Urinary bladder (tissue), 4 donors: Measurements from ENCODE around the gene TAF1C. TPM values are rescaled to one million over a fixed set of nuclear protein-coding genes. Genes with fewer than 3 reads are reported as not detected.

Experiments
- DNase-seq: peaks from one replicate; pipeline ENCODE4 v3.0.0-alpha.2; 2015; ENCODE audit errors: extremely low spot score
- H3K27ac ChIP-seq: one replicate; pipeline ENCODE4 v1.5.1; 2013; ENCODE audit warnings: low read depth, mild to moderate bottlenecking, moderate library complexity
- H3K36me3 ChIP-seq: one replicate; pipeline ENCODE4 v1.6.1; 2013; ENCODE audit warnings: mild to moderate bottlenecking, moderate library complexity; ENCODE audit not compliant: insufficient read depth
- H3K4me1 ChIP-seq: one replicate; pipeline ENCODE4 v1.6.1; 2013; ENCODE audit warnings: mild to moderate bottlenecking, moderate library complexity; ENCODE audit not compliant: insufficient read depth
- H3K4me3 ChIP-seq: one replicate; pipeline ENCODE4 v1.5.1; 2013; ENCODE audit warnings: low read depth, low read length
- WGBS: extraction: QIAGEN DNeasy Blood & Tissue Kit; methylation state at CpG from one replicate; pipeline ENCODE4 v1.1.7; 2013; 5-methylcytosine and 5-hydroxymethylcytosine counted together
- polyA plus RNA-seq: library from polyadenylated mRNA; stranded (reverse); fragments of 200-250 nt; gene quantifications from one replicate; pipeline ENCODE4 v1.2.3, GENCODE V29; 2013
- total RNA-seq: library from RNA; depleted of rRNA; stranded (reverse); fragments of >200 nt; gene quantifications from one replicate; pipeline ENCODE4 v1.2.3, GENCODE V29; 2014
- donor health status: healthy with polysubstance abuse.
- donor health status: healthy.

Gene TAF1C
- total and polyA plus RNA-seq, 2 donors = 24.4 to 39.3 TPM

GRCh38 chr16:84199861-84200260 lies 13.0 kb upstream of the TAF1C start:
- DNase-seq = no peak
- Histone ChIP-seq H3K4me3 (no peak overlapping the region), H3K27ac (no peak overlapping the region), H3K4me1 (no peaks in the 10 kb centered on the region), H3K36me3 (no peaks in the 10 kb centered on the region)
- 72% methylated on average over 10 of the region's 10 CpGs for WGBS

- DNase-seq = no peak
- H3K4me3 ChIP-seq = no peak overlapping the region
- no peak overlapping the region for H3K27ac ChIP-seq
- no peaks in the 10 kb centered on the region for H3K4me1 ChIP-seq
- H3K36me3 ChIP-seq = no peaks in the 10 kb centered on the region
- 61% methylated on average over 13 of the region's 13 CpGs for WGBS
Measured at GRCh38 chr16:84199097-84199496, 12.2 kb upstream of the TAF1C start.

- H3K4me3 ChIP-seq = no peak overlapping the region
- no peak for DNase-seq
- no peaks in the 10 kb centered on the region for H3K36me3 ChIP-seq
- WGBS = 63% methylated on average over 10 of the region's 10 CpGs
- H3K27ac ChIP-seq = no peak overlapping the region
- no peaks in the 10 kb centered on the region for H3K4me1 ChIP-seq
Measured at GRCh38 chr16:84198401-84198800, 11.5 kb upstream of the TAF1C start.

DNA sequence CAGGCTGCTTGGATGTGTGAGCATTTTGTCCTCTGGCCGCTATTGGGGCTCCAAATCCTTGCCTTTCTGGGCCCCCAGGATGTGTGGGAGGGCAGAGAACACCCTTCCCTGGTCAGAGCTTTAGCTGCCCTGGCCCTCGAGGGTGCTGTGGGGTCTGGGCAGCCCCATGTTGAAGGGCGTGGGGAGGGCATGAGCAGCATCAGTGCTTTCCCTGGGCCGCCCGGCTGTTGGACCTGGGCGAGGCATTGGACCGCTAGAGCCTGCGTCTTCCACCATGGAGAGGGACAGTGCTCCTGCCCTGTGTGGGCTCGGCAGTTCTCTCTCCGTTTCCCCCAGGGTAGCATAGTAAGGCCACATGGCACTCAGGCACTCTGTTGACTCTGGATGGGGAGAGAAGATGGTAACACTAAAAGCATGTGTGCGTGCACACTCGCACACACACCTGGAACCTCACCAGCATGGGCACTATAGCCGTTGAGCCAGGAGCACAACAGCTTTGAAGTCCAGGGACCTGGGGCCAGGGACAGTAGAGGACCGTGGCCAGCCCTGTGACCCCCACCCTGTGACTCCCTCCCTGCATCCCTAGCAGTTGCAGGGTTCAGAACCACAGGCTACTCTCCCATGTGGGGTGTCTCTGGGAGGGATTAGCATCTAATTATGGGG lies 10.7 kb upstream of the TAF1C start:
- WGBS = 88% methylated on average over 14 of the region's 14 CpGs
- H3K4me3 ChIP-seq = no peak overlapping the region
- peak overlapping the region; percentile 27 for H3K27ac ChIP-seq
- no peaks in the 10 kb centered on the region for H3K4me1 ChIP-seq
- H3K36me3 ChIP-seq = no peaks in the 10 kb centered on the region
- DNase-seq = no peak

GRCh38 chr16:84196727-84197394 lies 10.0 kb upstream of the TAF1C start:
- no peaks in the 10 kb centered on the region for H3K4me1 ChIP-seq
- no peaks in the 10 kb centered on the region for H3K36me3 ChIP-seq
- no peak overlapping the region for H3K27ac ChIP-seq
- whole genome bisulfite sequencing = 69% methylated on average over 16 of the region's 16 CpGs
- DNase-seq = peak; percentile 67
- no peak overlapping the region for H3K4me3 ChIP-seq

DNA sequence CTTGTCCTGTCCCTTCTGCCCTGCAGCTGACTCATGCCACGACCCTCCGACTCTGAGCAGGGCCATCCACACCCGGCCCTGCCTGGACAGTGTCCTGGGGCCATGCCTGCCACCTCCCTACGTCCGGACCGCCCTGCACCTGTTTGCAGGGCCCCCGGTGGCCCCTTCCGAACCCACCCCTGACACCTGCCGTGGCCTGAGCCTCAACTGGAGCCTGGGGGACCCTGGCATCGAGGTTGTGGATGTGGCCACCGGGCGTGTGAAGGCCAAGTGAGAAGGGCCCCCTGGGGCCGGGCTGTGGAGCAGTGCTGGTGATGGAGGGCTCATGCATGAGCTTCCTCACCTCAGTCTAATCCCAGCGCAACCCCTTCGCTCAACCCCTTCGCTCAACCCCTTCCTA lies 9.2 kb upstream of the TAF1C start:
- Histone ChIP-seq H3K4me3 (no peak overlapping the region), H3K36me3 (no peaks in the 10 kb centered on the region), H3K27ac (no peak overlapping the region), H3K4me1 (no peaks in the 10 kb centered on the region)
- WGBS = 93% methylated on average over 16 of the region's 16 CpGs
- no peak for DNase-seq

GRCh38 chr16:84195201-84196093 lies 8.6 kb upstream of the TAF1C start:
- 81% methylated on average over 38 of the region's 38 CpGs for WGBS
- no peak overlapping the region for H3K4me3 ChIP-seq

DNA sequence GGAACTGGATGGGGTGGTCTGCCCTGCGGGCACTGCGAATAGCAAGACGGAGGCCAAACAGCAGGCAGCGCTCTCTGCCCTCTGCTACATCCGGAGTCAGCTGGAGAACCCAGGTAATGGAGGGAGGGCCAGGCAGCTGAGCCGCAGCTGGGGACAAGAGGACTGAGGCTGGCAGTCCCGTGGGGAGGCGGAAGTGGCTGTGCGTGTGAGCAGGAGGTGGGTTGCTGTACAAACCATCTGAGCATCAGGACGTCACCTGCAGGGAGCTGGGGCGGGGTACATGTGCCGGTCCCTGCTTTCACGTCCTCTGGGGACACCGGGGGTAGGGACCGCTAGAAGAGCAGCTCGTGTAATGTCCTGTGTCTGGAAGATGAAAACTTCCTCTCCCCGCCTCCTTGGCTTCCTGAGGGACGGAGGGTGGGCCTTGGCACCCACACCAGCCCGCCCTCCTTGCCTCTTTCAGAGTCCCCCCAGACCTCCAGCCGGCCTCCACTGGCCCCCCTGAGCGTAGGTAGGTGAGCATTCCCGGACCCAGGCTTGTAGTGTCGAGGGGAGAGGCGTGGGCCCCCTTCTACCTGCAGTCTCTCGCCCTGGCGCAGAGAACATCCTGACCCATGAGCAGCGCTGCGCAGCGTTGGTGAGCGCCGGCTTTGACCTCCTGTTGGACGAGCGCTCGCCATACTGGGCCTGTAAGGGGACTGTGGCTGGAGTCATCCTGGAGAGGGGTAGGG lies 7.8 kb upstream of the TAF1C start:
- no peak overlapping the region for H3K27ac ChIP-seq
- WGBS = 66% methylated on average over 34 of the region's 34 CpGs
- no peak for DNase-seq
- H3K4me1 ChIP-seq = no peaks in the 10 kb centered on the region
- H3K36me3 ChIP-seq = no peaks in the 10 kb centered on the region
- no peak overlapping the region for H3K4me3 ChIP-seq

More at GRCh38 chr16:84195201-84196093, 8.6 kb upstream of the TAF1C start:
- no peaks in the 10 kb centered on the region for H3K36me3 ChIP-seq
- no peak overlapping the region for H3K27ac ChIP-seq
- no peaks in the 10 kb centered on the region for H3K4me1 ChIP-seq
- no peak for DNase-seq

GRCh38 chr16:84194018-84194417 lies 7.2 kb upstream of the TAF1C start:
- no peaks in the 10 kb centered on the region for H3K36me3 ChIP-seq
- H3K4me1 ChIP-seq = no peaks in the 10 kb centered on the region
- WGBS = 80% methylated on average over 11 of the region's 11 CpGs
- DNase-seq = no peak
- H3K27ac ChIP-seq = no peak overlapping the region
- H3K4me3 ChIP-seq = no peak overlapping the region

DNA sequence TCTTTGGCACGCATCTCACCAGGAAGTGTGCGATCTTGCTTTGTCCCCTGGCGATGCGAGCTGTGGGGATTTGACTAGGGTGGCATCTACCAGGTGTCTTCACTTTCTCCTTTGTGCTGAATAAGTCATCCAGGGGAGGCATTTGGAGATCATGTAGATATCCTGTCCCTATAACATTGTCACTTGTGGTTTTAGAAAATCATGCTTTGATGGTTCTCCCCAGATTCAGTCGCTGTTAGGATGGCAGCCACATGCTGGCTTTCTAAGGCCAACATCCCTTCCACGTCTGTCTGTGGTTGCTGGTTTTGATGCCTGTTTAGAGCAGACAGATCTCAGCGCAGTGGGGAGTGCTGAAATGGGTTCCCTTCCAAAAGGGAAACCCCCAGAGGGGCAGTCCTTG lies 6.6 kb upstream of the TAF1C start:
- no peaks in the 10 kb centered on the region for H3K4me1 ChIP-seq
- H3K27ac ChIP-seq = no peak overlapping the region
- no peak for DNase-seq
- 80% methylated on average over 7 of the region's 7 CpGs for WGBS
- H3K4me3 ChIP-seq = no peak overlapping the region
- H3K36me3 ChIP-seq = no peaks in the 10 kb centered on the region

DNA sequence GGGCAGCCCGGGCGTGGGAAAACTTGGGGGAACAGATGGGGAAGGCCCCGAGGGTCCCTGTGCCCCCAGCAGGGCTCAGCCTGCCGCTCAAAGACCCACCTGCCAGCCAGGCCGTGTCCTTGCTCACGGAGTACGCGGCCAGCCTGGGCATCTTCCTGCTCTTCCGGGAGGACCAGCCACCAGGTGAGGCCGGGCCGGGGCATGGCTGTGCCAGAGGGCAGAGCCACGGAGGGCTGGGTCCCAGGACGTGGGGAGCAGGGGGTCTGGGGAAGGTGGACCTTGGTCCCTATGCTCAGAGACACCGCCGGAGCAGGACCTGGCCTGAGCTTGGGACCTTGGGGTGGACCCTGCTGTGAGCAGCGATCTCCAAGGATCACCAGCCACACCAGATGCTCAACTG lies 4.6 kb upstream of the TAF1C start:
- no peaks in the 10 kb centered on the region for H3K4me1 ChIP-seq
- H3K4me3 ChIP-seq = no peak overlapping the region
- H3K36me3 ChIP-seq = no peaks in the 10 kb centered on the region
- H3K27ac ChIP-seq = no peak overlapping the region
- 94% methylated on average over 16 of the region's 16 CpGs for WGBS
- no peak for DNase-seq

- Histone ChIP-seq H3K4me1 (no peaks in the 10 kb centered on the region), H3K4me3 (no peak within 1 kb of the TSS), H3K27ac (no peak within 1 kb of the TSS), H3K36me3 (no peaks in the 10 kb centered on the region)
- 90% methylated on average over 47 of the region's 47 CpGs for WGBS
- DNase-seq = no peak
Measured at GRCh38 chr16:84190731-84191388, 4.0 kb upstream of the TAF1C start, which contains the start of gene ADAD2. TSS of gene ADAD2 (plus strand) at chr16:84191157. CDS start at chr16:84191231, 74 bp downstream.

DNA sequence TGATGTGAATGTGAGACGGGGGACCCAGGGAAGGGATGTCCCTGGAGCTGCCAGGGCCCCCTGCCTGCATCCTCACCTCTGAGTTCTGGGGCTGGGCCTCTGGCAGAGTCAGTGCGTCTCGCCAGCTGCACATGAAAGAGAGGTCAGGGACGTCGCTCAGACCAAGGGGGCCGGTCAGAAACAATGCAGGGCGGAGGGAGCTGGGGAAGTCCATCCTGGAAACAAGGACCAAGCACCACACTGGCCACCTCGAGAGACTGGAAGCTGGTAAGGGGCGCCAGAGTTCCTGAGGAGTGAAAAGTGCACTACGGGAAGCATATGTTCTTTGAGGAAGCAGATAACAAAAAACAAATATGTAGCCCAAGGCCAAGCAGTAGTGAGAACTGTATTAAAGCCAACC lies 2.1 kb downstream of the TAF1C start:
- Histone ChIP-seq H3K36me3 (peaks cover 9% of the 10 kb centered on the region), H3K27ac (no peak overlapping the region)
- 77% methylated on average over 10 of the region's 10 CpGs for WGBS

More for the DNA sequence above, 2.1 kb downstream of the TAF1C start:
- DNase-seq = no peak
- no peaks in the 10 kb centered on the region for H3K4me1 ChIP-seq
- no peak overlapping the region for H3K4me3 ChIP-seq
